Colonic mucosa (tissue), 4 donors: Measurements from ENCODE around the gene CCDC87. TPM values are rescaled to one million over a fixed set of nuclear protein-coding genes. Genes with fewer than 3 reads are reported as not detected.

Experiments
- DNase-seq: peaks from one replicate; pipeline ENCODE4 v3.0.0-alpha.2; 2020
- H3K27ac ChIP-seq: fragments of 200-600 bp; one replicate; pipeline ENCODE4 v1.8.0; 2021
- H3K27me3 ChIP-seq: fragments of 200-600 bp; one replicate; pipeline ENCODE4 v1.8.0; 2021
- H3K36me3 ChIP-seq: fragments of 200-600 bp; one replicate; pipeline ENCODE4 v1.8.0; 2021
- H3K4me1 ChIP-seq: fragments of 200-600 bp; one replicate; pipeline ENCODE4 v1.8.0; 2021; ENCODE audit warnings: mild to moderate bottlenecking
- H3K4me3 ChIP-seq: fragments of 200-600 bp; one replicate; pipeline ENCODE4 v1.8.0; 2021
- H3K9ac ChIP-seq, 2 donors: one replicate each; pipeline ENCODE4 v1.7.0; 2013; ENCODE audit warnings: control low read depth in 2 of 2, low read depth in 2 of 2, low read length in 2 of 2
- H3K9me3 ChIP-seq: fragments of 200-600 bp; one replicate; pipeline ENCODE4 v1.8.0; 2021
- CTCF ChIP-seq: fragments of 200-600 bp; IDR thresholded peaks from one replicate; pipeline ENCODE4 v1.8.0; 2022; ENCODE audit warnings: antibody characterized with exemption, mild to moderate bottlenecking
- intact Hi-C: fragments of 100-400 bp; cut with DNase I; formaldehyde crosslinking; loops from one replicate; pipeline ENCODE4 v1.14.1; 2022
- total RNA-seq, 2 donors: library from RNA; stranded (reverse); fragmentation: NEBNext Ultra II Directional in 1 of 2; extraction: Animal tissue kit (Norgen Biotek cat#: 25700) in 1 of 2; gene quantifications; one replicate each; pipeline ENCODE4 v1.2.1, GENCODE V29; 2021
- donor health status: healthy.
- donor health status: DM: no; HTN: no; CAD: no.
- donor health status: DM: no; HTN: no; CAD: no.

The CCDC87 gene
- total RNA-seq, 2 donors from 2014 or later = 0.53 to 0.62 TPM

DNA sequence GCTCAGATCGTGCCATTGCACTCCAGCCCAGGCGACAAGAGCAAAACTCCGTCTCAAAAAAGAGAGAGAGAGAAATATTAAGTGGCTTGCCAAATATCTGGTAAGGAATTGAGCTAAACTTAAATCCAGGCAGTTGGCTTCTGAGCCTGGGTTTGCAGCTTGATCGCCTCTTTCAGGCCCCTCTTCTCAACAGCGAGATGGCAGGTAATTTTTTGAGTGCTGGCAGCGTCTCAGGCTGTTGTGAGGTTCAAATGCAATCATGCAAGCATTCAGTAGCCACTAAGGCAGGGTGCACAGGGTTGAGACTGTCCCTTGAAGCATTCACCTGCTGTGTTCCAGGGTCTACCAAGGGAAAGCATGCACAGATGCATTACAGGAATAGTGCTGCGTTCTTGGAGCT is 23.8 kb downstream of the CCDC87 start:
- no peak overlapping the region for H3K9ac ChIP-seq
- no peaks in the 10 kb centered on the region for H3K4me1 ChIP-seq
- no peaks in the 10 kb centered on the region for H3K36me3 ChIP-seq
- no peak overlapping the region for H3K27ac ChIP-seq
- TF ChIP-seq CTCF = no peak
- DNase-seq = no peak
- intact Hi-C loops = no loop called here
- H3K4me3 ChIP-seq = no peak overlapping the region
- no peaks in the 10 kb centered on the region for H3K9me3 ChIP-seq
- H3K27me3 ChIP-seq = peaks cover 4% of the 10 kb centered on the region

DNA sequence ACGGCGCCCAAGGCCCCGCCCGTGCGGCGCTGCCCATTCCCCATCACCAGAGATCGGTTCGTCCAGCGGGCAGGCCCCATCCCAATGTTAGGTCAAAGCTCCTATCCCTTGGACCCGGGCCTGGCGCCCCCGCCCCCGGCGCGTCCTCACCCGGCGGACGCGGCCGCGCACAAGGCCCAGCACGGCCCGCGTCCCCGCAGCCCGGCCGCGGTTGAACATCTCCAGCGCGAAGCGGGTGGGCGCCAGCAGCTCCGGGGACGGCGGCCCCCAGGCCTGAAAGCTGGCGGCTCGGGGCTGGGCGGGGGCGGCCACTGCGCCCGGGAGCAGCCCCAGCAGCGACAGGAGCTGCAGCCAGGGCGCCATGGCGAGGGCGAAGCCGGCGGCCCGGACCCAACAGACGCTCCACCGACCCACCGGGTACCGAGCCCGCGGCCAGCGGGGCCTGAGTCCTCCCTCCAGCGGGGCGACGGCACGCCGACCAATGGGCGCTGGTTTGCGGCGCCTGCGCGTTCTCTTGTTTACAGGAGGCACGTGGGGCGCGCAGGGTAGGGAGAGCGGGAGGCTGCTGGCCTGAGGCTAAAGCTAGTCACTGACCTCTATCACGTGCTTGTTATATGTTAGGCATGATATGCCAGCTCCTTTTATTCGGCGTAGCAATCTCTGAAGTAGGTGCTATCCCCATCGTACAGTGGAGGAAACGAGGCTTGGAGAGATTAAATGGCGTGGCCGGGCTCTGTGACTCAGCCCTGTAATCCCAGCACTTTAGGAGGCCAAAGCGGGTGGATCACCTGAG is 24.5 kb downstream of the CCDC87 start, which contains the start of gene CTSF:
Gene CTSF (minus strand): TSS at position 483 of the 793 bp plus-strand sequence. CDS start 120 bp downstream, at position 363.
- H3K36me3 ChIP-seq = no peaks in the 10 kb centered on the region
- H3K9me3 ChIP-seq = no peaks in the 10 kb centered on the region
- peak within 1 kb of the TSS; percentile 73 for H3K4me3 ChIP-seq
- intact Hi-C loops = no loop called here
- H3K27me3 ChIP-seq = peaks cover 4% of the 10 kb centered on the region
- H3K27ac ChIP-seq = no peak within 1 kb of the TSS
- H3K9ac ChIP-seq = peak within 1 kb of the TSS in 1 of 2 donors; percentile 69
- TF ChIP-seq CTCF = no peak
- H3K4me1 ChIP-seq = no peaks in the 10 kb centered on the region
- DNase-seq = peak; percentile 87

DNA sequence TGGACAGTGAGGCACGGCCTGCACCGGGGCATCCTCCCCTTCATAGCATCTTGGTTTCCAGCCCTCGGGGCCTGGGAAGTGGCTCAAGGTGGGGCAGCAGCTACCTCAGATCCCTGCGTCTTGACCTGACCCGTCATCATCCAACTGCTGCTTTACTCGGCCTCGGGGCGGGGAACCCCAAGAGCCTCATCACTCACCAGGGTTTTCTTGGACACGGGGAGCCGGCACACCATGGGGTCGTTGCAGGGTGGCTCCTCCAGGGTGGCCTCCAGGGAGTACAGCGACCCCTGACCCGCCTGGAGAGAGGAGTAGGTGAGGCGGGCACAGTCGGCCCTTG is 25.1 kb downstream of the CCDC87 start:
- Histone ChIP-seq H3K9ac (no peak overlapping the region), H3K4me3 (peak overlapping the region; percentile 73), H3K27ac (no peak overlapping the region), H3K4me1 (no peaks in the 10 kb centered on the region), H3K36me3 (no peaks in the 10 kb centered on the region), H3K9me3 (no peaks in the 10 kb centered on the region), H3K27me3 (peaks cover 4% of the 10 kb centered on the region)
- no peak for TF ChIP-seq CTCF
- intact Hi-C loops = no loop called here
- no peak for DNase-seq

DNA sequence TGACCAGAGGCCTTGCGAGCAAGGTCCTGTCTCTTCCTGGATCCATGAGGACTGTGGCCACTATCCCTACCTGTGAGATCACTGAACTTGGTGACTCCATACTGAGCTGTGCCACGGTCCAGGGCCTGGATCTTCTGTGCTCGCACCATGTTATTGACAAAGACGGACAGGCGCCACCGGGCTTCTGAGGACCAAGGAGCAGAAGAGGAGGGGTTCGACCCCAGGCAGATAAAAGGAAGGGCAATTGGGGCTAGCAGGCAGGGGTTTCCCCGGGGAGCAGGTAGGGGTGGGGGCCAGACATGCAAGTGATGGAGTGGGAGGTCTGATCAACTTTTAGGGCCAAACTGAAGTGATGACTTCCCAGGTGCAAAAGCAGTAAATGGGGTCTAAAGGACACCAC is 26.6 kb downstream of the CCDC87 start:
- H3K9me3 ChIP-seq = no peaks in the 10 kb centered on the region
- H3K27me3 ChIP-seq = peaks cover 4% of the 10 kb centered on the region
- intact Hi-C loops = no loop called here
- TF ChIP-seq CTCF = no peak
- no peak overlapping the region for H3K4me3 ChIP-seq
- DNase-seq = no peak
- H3K4me1 ChIP-seq = no peaks in the 10 kb centered on the region
- no peak overlapping the region for H3K9ac ChIP-seq
- no peaks in the 10 kb centered on the region for H3K36me3 ChIP-seq
- H3K27ac ChIP-seq = no peak overlapping the region

GRCh38 chr11:66564984-66565383 is 27.9 kb downstream of the CCDC87 start:
- H3K4me3 ChIP-seq = no peak overlapping the region
- no peak overlapping the region for H3K9ac ChIP-seq
- no peaks in the 10 kb centered on the region for H3K9me3 ChIP-seq
- H3K36me3 ChIP-seq = no peaks in the 10 kb centered on the region
- no peaks in the 10 kb centered on the region for H3K4me1 ChIP-seq
- no peak for TF ChIP-seq CTCF
- intact Hi-C loops = no loop called here
- no peak overlapping the region for H3K27ac ChIP-seq
- no peak for DNase-seq
- H3K27me3 ChIP-seq = peaks cover 4% of the 10 kb centered on the region
